ENCODE data around the gene KCNJ10. TPM values are rescaled to one million over a fixed set of nuclear protein-coding genes. Genes with fewer than 3 reads are reported as not detected.
A peak's percentile ranks its signal among the peaks of the same experiment; 100 is the strongest.

The KCNJ10 gene
- total and polyA plus RNA-seq, 2 donors from 2014 or later, result 4.9 to 57.6 TPM

DNA sequence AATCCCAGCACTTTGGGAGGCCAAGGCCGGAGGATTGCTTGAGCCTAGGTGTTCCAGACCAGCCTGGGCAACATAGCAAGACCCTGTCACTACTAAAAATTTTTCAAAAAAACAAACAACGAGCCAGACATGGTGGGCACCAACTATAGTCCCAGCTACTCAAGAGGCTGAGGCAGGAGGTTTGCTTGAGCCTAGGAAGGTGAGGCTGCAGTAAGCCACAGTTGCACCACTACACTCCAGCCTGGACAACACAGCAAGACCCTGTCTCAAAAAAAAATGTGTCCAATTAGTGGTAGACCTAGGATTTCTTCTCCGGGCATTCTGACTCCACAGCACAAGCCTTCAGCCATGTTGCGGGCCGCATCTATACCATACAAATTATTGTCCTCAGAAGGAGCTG lies 35.2 kb upstream of the KCNJ10 start:
- TF ChIP-seq, protein P1, sequence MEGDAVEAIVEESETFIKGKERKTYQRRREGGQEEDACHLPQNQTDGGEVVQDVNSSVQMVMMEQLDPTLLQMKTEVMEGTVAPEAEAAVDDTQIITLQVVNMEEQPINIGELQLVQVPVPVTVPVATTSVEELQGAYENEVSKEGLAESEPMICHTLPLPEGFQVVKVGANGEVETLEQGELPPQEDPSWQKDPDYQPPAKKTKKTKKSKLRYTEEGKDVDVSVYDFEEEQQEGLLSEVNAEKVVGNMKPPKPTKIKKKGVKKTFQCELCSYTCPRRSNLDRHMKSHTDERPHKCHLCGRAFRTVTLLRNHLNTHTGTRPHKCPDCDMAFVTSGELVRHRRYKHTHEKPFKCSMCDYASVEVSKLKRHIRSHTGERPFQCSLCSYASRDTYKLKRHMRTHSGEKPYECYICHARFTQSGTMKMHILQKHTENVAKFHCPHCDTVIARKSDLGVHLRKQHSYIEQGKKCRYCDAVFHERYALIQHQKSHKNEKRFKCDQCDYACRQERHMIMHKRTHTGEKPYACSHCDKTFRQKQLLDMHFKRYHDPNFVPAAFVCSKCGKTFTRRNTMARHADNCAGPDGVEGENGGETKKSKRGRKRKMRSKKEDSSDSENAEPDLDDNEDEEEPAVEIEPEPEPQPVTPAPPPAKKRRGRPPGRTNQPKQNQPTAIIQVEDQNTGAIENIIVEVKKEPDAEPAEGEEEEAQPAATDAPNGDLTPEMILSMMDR (IDR thresholded peaks at IDR 0.05; ENCODE audit: borderline replicate concordance, extremely low read depth, insufficient read depth), result no peak

GRCh38 chr1:160104486-160104885 lies 34.5 kb upstream of the KCNJ10 start:
- Histone ChIP-seq H3K4me1 (ENCODE audit: control insufficient read depth in 2 of 3, insufficient read depth in 2 of 3, low read depth in 1 of 3, low read length in 3 of 3) (peaks cover 0 to 7% (median 5%) of the 10 kb centered on the region in 3 donors), H3K36me3 (ENCODE audit: control insufficient read depth in 2 of 3, insufficient read depth in 3 of 3, low read length in 3 of 3) (no peaks in the 10 kb centered on the region), H3K4me3 (ENCODE audit: low read length in 3 of 3) (no peak overlapping the region), H3K9ac (ENCODE audit: low read length in 3 of 3) (no peak overlapping the region), H3K9me3 (ENCODE audit: control insufficient read depth in 2 of 3, insufficient read depth in 1 of 3, low read length in 3 of 3) (no peaks in the 10 kb centered on the region), H3K27ac (ENCODE audit: low read depth in 2 of 2, low read length in 2 of 2) (no peak overlapping the region), H3K27me3 (ENCODE audit: control insufficient read depth, insufficient read depth, low read length) (no peaks in the 10 kb centered on the region)
- TF ChIP-seq, protein P1 (IDR thresholded peaks at IDR 0.05; ENCODE audit: borderline replicate concordance, extremely low read depth, insufficient read depth), result no peak
- intact Hi-C loops (cut with DNase I), result no loop called here
- FAIRE-seq (no peak), DNase-seq (no peak)

More for the DNA sequence above, 35.2 kb upstream of the KCNJ10 start:
- Histone ChIP-seq H3K4me3 (ENCODE audit: low read length in 3 of 3) (no peak overlapping the region), H3K27ac (ENCODE audit: low read depth in 2 of 2, low read length in 2 of 2) (no peak overlapping the region), H3K4me1 (ENCODE audit: control insufficient read depth in 2 of 3, insufficient read depth in 2 of 3, low read depth in 1 of 3, low read length in 3 of 3) (peaks cover 0 to 7% (median 5%) of the 10 kb centered on the region in 3 donors), H3K27me3 (ENCODE audit: control insufficient read depth, insufficient read depth, low read length) (no peaks in the 10 kb centered on the region), H3K36me3 (ENCODE audit: control insufficient read depth in 2 of 3, insufficient read depth in 3 of 3, low read length in 3 of 3) (no peaks in the 10 kb centered on the region), H3K9ac (ENCODE audit: low read length in 3 of 3) (no peak overlapping the region), H3K9me3 (ENCODE audit: control insufficient read depth in 2 of 3, insufficient read depth in 1 of 3, low read length in 3 of 3) (no peaks in the 10 kb centered on the region)
- no peak for FAIRE-seq
- intact Hi-C loops (cut with DNase I), result no loop called here
- no peak for DNase-seq

DNA sequence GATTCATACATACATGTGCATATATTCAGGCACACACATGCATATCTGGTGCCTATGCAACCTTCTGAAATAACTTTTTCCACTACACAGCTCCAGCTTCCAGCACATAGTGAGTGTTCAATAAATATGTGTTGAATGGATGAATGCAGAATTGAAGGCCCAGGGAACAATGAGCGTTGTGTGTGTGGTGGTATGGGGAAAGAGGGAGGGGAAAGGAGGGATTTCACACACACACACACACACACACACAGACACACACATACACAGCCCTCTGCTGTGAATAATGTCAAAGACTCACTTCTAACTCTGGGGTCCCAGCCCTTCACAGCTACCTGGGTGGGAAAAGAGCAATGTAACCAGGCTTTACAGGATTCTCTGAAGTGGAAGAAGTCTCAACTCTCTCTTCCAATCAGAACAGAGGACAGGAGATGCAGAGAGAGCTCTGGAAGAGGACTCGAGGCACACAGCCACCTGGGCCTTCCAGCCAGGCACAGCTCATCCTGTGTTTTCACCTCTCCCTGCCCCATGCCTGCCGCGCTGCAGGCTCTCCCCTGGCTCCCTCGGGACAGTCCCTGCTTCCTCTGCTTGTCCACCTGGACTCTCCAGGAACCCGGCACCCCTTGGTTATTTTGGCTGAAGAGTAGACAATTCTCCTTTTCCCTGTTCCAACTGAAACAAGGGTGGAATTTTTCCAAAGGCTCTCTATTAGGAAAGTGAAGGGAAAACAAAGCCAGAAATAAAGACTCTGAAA lies 33.9 kb upstream of the KCNJ10 start:
- Histone ChIP-seq H3K4me3 (ENCODE audit: low read length in 3 of 3) (no peak overlapping the region), H3K9me3 (ENCODE audit: control insufficient read depth in 2 of 3, insufficient read depth in 1 of 3, low read length in 3 of 3) (no peaks in the 10 kb centered on the region), H3K9ac (ENCODE audit: low read length in 3 of 3) (no peak overlapping the region), H3K27me3 (ENCODE audit: control insufficient read depth, insufficient read depth, low read length) (no peaks in the 10 kb centered on the region), H3K27ac (ENCODE audit: low read depth in 2 of 2, low read length in 2 of 2) (no peak overlapping the region), H3K36me3 (ENCODE audit: control insufficient read depth in 2 of 3, insufficient read depth in 3 of 3, low read length in 3 of 3) (no peaks in the 10 kb centered on the region), H3K4me1 (ENCODE audit: control insufficient read depth in 2 of 3, insufficient read depth in 2 of 3, low read depth in 1 of 3, low read length in 3 of 3) (peaks cover 0 to 7% (median 5%) of the 10 kb centered on the region in 3 donors)
- intact Hi-C loops (cut with DNase I), result no loop called here
- TF ChIP-seq, protein P1 (IDR thresholded peaks at IDR 0.05; ENCODE audit: borderline replicate concordance, extremely low read depth, insufficient read depth), result no peak
- DNase-seq (peak in 1 of 5 donors; percentile 24), FAIRE-seq (no peak)

Data from kidney (tissue), 14 donors.